ENCODE results near the gene ESYT1. TPM values are rescaled to one million over a fixed set of nuclear protein-coding genes. Genes with fewer than 3 reads are reported as not detected.

Gene ESYT1, protein sequence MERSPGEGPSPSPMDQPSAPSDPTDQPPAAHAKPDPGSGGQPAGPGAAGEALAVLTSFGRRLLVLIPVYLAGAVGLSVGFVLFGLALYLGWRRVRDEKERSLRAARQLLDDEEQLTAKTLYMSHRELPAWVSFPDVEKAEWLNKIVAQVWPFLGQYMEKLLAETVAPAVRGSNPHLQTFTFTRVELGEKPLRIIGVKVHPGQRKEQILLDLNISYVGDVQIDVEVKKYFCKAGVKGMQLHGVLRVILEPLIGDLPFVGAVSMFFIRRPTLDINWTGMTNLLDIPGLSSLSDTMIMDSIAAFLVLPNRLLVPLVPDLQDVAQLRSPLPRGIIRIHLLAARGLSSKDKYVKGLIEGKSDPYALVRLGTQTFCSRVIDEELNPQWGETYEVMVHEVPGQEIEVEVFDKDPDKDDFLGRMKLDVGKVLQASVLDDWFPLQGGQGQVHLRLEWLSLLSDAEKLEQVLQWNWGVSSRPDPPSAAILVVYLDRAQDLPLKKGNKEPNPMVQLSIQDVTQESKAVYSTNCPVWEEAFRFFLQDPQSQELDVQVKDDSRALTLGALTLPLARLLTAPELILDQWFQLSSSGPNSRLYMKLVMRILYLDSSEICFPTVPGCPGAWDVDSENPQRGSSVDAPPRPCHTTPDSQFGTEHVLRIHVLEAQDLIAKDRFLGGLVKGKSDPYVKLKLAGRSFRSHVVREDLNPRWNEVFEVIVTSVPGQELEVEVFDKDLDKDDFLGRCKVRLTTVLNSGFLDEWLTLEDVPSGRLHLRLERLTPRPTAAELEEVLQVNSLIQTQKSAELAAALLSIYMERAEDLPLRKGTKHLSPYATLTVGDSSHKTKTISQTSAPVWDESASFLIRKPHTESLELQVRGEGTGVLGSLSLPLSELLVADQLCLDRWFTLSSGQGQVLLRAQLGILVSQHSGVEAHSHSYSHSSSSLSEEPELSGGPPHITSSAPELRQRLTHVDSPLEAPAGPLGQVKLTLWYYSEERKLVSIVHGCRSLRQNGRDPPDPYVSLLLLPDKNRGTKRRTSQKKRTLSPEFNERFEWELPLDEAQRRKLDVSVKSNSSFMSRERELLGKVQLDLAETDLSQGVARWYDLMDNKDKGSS
- 100 to 1,000 TPM in 1 of 2 donors, 10 to 100 TPM in 1; 66.8 to 167 TPM for total RNA-seq

DNA sequence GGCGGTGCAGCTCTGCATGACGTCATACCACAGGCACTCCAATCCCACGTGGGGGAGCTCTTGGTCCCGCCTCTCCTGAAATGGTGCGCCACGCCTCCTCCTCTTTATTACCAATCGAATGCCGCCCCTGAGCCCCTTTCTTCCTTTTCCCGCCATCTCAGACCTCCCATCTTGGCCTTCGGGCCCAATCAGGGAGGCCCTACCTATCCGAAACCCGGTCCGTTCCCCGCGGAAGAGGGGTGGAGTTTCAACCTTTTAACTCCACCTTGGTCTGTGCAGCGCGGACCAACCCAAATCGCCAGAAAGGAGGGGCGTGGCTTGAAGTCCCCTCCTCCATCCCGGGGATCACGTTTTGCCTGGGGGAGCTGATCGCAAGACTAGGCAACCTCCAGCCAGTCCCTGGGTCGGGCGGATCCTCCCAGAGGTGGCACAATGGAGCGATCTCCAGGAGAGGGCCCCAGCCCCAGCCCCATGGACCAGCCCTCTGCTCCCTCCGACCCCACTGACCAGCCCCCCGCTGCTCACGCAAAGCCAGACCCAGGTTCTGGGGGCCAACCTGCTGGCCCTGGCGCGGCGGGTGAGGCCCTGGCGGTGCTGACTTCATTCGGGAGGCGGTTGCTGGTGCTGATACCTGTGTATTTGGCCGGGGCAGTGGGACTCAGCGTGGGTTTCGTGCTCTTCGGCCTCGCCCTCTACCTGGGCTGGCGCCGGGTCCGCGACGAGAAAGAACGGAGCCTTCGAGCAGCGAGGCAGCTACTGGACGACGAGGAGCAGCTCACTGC is at the start of gene ESYT1:
Gene ESYT1, plus strand, starts transcription at position 380 of the 782 bp plus-strand sequence. Its CDS starts 53 bp downstream, at position 433.
- TF ChIP-seq, protein P1, sequence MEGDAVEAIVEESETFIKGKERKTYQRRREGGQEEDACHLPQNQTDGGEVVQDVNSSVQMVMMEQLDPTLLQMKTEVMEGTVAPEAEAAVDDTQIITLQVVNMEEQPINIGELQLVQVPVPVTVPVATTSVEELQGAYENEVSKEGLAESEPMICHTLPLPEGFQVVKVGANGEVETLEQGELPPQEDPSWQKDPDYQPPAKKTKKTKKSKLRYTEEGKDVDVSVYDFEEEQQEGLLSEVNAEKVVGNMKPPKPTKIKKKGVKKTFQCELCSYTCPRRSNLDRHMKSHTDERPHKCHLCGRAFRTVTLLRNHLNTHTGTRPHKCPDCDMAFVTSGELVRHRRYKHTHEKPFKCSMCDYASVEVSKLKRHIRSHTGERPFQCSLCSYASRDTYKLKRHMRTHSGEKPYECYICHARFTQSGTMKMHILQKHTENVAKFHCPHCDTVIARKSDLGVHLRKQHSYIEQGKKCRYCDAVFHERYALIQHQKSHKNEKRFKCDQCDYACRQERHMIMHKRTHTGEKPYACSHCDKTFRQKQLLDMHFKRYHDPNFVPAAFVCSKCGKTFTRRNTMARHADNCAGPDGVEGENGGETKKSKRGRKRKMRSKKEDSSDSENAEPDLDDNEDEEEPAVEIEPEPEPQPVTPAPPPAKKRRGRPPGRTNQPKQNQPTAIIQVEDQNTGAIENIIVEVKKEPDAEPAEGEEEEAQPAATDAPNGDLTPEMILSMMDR (IDR thresholded peaks at IDR 0.05) = peak in 1 of 4 experiments; percentile 19
- TF ChIP-seq POLR2A (IDR thresholded peaks at IDR 0.05) = peak; percentile 99
- TF ChIP-seq POLR2AphosphoS5 (IDR thresholded peaks at IDR 0.05) = peak; percentile 99
- DNase-seq (ENCODE audit: low spot score) = peak; percentile 99
- H3K36me3 ChIP-seq = peaks cover 6 to 9% of the 10 kb centered on the region in 2 donors
- peak within 1 kb of the TSS; percentile 59 to 76 for H3K4me3 ChIP-seq
- peak within 1 kb of the TSS; percentile 82 to 94 for H3K27ac ChIP-seq
- H3K4me1 ChIP-seq (replicated peaks) = peaks cover 11% of the 10 kb centered on the region
- no peaks in the 10 kb centered on the region for H3K27me3 ChIP-seq (replicated peaks; ENCODE audit: insufficient read depth)
- intact Hi-C loops (cut with DNase I) = loop anchor here (2.0 to 5.0 kb wide), 3 partner anchors 31 to 339 kb away; partner anchors contain the start of genes MYL6, SMARCC2 and SPRYD4
- WGBS = under 1% methylated on average over 48 of the region's 49 CpGs
- H3K9me3 ChIP-seq = no peaks in the 10 kb centered on the region

DNA sequence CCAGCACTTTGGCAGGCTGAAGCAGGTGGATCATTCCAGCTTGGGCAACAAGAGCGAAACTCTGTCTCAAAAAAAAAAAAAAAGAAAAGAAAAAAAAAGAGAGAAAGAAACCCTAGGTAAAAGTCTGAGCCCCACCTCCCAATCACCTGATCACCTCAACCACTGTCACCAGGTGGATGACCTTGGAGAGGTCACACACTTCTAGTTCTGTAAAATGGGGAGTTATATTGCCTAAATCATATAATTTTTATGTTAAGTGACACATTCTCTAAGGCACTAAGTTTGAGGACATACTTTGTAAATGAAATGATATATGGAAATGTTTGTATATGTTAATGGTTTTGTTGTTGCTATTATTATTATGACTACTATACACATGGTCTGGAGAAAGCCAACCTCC is 49.6 kb upstream of the ESYT1 start:
- intact Hi-C loops (cut with DNase I) = no loop called here
- TF ChIP-seq, protein P1 (IDR thresholded peaks at IDR 0.05) = no peak
- TF ChIP-seq POLR2A (IDR thresholded peaks at IDR 0.05) = no peak
- TF ChIP-seq POLR2AphosphoS5 (IDR thresholded peaks at IDR 0.05) = no peak
- H3K27ac ChIP-seq = peak overlapping the region; percentile 94 to 96
- no peaks in the 10 kb centered on the region for H3K27me3 ChIP-seq (replicated peaks; ENCODE audit: insufficient read depth)
- no peaks in the 10 kb centered on the region for H3K36me3 ChIP-seq
- WGBS = 85% methylated on average over 1 of the region's 1 CpG
- no peaks in the 10 kb centered on the region for H3K9me3 ChIP-seq
- no peak overlapping the region for H3K4me3 ChIP-seq
- no peak for DNase-seq (ENCODE audit: low spot score)
- H3K4me1 ChIP-seq (replicated peaks) = no peaks in the 10 kb centered on the region

DNA sequence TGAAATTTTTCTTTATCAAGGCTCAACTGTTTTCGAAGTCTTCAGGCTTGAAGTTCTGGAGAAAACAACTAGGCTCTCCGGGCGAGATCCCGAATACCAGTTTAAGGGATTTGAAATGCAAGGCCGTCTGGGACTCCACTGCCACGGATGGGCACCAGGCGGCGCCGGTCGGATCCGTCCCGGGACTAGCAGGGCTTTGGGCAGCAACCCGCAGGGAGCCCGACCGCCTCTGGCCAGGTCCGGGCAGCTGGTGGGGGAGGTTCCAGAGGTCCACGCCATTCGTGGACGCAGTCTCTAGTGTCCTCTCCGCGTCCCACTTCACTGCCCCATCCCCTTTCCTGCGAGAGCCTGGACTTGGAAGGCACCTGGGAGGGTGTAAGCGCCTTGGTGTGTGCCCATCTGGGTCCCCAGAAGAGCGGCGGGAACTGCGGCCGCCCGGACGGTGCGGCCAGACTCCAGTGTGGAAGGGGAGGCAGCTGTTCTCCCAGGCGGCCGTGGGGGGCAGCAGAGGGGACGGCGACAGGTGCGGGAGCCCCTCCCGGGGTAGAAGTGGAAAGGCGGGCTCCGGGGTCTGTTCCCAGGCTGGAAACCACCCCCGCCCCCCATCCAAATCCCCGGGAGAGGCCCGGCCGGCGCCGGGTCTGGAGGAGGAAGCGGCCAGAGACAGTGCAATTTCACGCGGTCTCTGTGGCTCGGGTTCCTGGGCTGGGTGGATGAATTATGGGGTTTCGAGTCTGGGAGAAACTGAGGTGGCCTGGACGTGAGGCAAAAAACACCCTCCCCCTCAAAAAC is 48.9 kb upstream of the ESYT1 start:
- H3K27me3 ChIP-seq (replicated peaks; ENCODE audit: insufficient read depth) = no peaks in the 10 kb centered on the region
- TF ChIP-seq POLR2A (IDR thresholded peaks at IDR 0.05) = peak; percentile 37
- TF ChIP-seq POLR2AphosphoS5 (IDR thresholded peaks at IDR 0.05) = peak; percentile 70
- TF ChIP-seq, protein P1 (IDR thresholded peaks at IDR 0.05) = peak; percentile 66 to 93 (median 78)
- H3K36me3 ChIP-seq = no peaks in the 10 kb centered on the region
- peak; percentile 91 for DNase-seq (ENCODE audit: low spot score)
- WGBS = 2% methylated on average over 50 of the region's 50 CpGs
- peak overlapping the region; percentile 57 to 69 for H3K4me3 ChIP-seq
- peak overlapping the region; percentile 94 to 96 for H3K27ac ChIP-seq
- intact Hi-C loops (cut with DNase I) = no loop called here
- no peaks in the 10 kb centered on the region for H3K4me1 ChIP-seq (replicated peaks)
- no peaks in the 10 kb centered on the region for H3K9me3 ChIP-seq
